MM.1S (cell line): Measurements from ENCODE around the gene SART3.

Experiments
- DNase-seq: peaks from one replicate; pipeline ENCODE4 v3.0.0-alpha.2; 2015
- H2AFZ ChIP-seq: fragments of 300-600 bp; sonication (generic); 2 replicates; pipeline ENCODE4 v1.6.0; 2016; ENCODE audit warnings: antibody characterized with exemption, low read length
- H3F3A ChIP-seq: fragments of 300-600 bp; sonication (generic); 2 replicates; pipeline ENCODE4 v1.6.1; 2016; ENCODE audit warnings: mild to moderate bottlenecking, antibody characterized with exemption, low read length, moderate library complexity, mixed read lengths; ENCODE audit not compliant: insufficient read depth
- H3K27ac ChIP-seq: fragments of 300-600 bp; sonication (generic); 2 replicates; pipeline ENCODE4 v1.5.1; 2016; ENCODE audit warnings: mild to moderate bottlenecking, low read length
- H3K27me3 ChIP-seq: fragments of 300-600 bp; sonication (generic); replicated peaks from 2 replicates; pipeline ENCODE4 v1.6.0; 2016; ENCODE audit warnings: low read length; ENCODE audit not compliant: insufficient read depth
- H3K36me3 ChIP-seq: fragments of 300-600 bp; sonication (generic); replicated peaks from 2 replicates; pipeline ENCODE4 v1.6.1; 2016; ENCODE audit warnings: mild to moderate bottlenecking, low read length, mixed read lengths; ENCODE audit not compliant: insufficient read depth
- H3K4me1 ChIP-seq: fragments of 300-600 bp; sonication (generic); 2 replicates; pipeline ENCODE4 v1.6.1; 2016; ENCODE audit warnings: low read length, mixed read lengths
- H3K4me2 ChIP-seq: fragments of 300-600 bp; sonication (generic); 2 replicates; pipeline ENCODE4 v1.6.0; 2016; ENCODE audit warnings: low read depth, low read length
- H3K4me3 ChIP-seq: fragments of 300-600 bp; sonication (generic); 2 replicates; pipeline ENCODE4 v1.5.1; 2016; ENCODE audit warnings: low read length, mixed read lengths
- H3K79me2 ChIP-seq: fragments of 300-600 bp; sonication (generic); 2 replicates; pipeline ENCODE4 v1.6.1; 2016; ENCODE audit warnings: mixed run types, low read length, mixed read lengths
- H3K9ac ChIP-seq: fragments of 300-600 bp; sonication (generic); 2 replicates; pipeline ENCODE4 v1.6.1; 2016; ENCODE audit warnings: low read length, mixed read lengths
- H3K9me2 ChIP-seq: fragments of 300-600 bp; sonication (generic); replicated peaks from 2 replicates; pipeline ENCODE4 v1.6.1; 2016; ENCODE audit warnings: mild to moderate bottlenecking, low read length, mixed read lengths; ENCODE audit not compliant: insufficient read depth
- H3K9me3 ChIP-seq: fragments of 300-600 bp; sonication (generic); replicated peaks from 2 replicates; pipeline ENCODE4 v1.6.1; 2016; ENCODE audit warnings: mild to moderate bottlenecking, low read length, mixed read lengths; ENCODE audit not compliant: insufficient read depth
- H4K20me1 ChIP-seq: fragments of 300-600 bp; sonication (generic); 2 replicates; pipeline ENCODE4 v1.6.1; 2016; ENCODE audit warnings: mild to moderate bottlenecking, low read length, moderate library complexity, mixed read lengths; ENCODE audit not compliant: insufficient read depth
- CTCF ChIP-seq: fragments of 300-600 bp; sonication (generic); IDR thresholded peaks from 2 replicates; pipeline ENCODE4 v1.5.1; 2016; ENCODE audit warnings: antibody characterized with exemption, low read length, mixed read lengths
- EZH2 ChIP-seq: fragments of 300-600 bp; sonication (generic); optimal IDR thresholded peaks from 2 replicates; pipeline ENCODE3; 2017; ENCODE audit warnings: low read depth, mild to moderate bottlenecking, antibody characterized with exemption, low read length, mixed read lengths
- EZH2phosphoT487 ChIP-seq: fragments of 300-600 bp; sonication (generic); IDR thresholded peaks from 2 replicates; pipeline ENCODE4 v1.6.1; 2018; ENCODE audit warnings: antibody characterized with exemption, low read length

SART3 gene

DNA sequence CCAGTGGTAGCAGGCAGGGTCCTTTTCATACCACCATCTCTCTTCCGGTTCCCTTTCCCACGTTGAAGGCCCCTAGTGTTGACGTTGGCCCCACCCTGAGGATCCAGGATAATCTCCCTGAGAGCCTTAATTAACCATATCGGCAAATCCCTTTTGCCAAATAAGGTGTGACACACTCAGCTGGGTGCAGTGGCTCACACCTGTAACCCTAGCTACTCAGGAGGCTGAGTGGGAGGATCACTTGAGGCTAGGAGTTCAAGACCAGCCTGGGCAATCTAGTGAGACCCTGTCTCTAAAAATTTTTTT lies 39.7 kb upstream of the SART3 start:
- Histone ChIP-seq H3K4me2 (no peak overlapping the region), H3K27me3 (no peaks in the 10 kb centered on the region), H3K9me3 (no peaks in the 10 kb centered on the region), H3K4me1 (no peaks in the 10 kb centered on the region), H3K4me3 (no peak overlapping the region), H3K9me2 (no peaks in the 10 kb centered on the region), H3K9ac (no peak overlapping the region), H2AFZ (no peak overlapping the region), H3K79me2 (no peaks in the 10 kb centered on the region), H3F3A (0 out of 2 replicates have a peak, but pooled peaks cover 4% of the 10 kb centered on the region), H3K27ac (no peak overlapping the region), H4K20me1 (no peaks in the 10 kb centered on the region), H3K36me3 (no peaks in the 10 kb centered on the region)
- TF ChIP-seq CTCF (no peak), EZH2phosphoT487 (no peak), EZH2 (no peak)
- no peak for DNase-seq

DNA sequence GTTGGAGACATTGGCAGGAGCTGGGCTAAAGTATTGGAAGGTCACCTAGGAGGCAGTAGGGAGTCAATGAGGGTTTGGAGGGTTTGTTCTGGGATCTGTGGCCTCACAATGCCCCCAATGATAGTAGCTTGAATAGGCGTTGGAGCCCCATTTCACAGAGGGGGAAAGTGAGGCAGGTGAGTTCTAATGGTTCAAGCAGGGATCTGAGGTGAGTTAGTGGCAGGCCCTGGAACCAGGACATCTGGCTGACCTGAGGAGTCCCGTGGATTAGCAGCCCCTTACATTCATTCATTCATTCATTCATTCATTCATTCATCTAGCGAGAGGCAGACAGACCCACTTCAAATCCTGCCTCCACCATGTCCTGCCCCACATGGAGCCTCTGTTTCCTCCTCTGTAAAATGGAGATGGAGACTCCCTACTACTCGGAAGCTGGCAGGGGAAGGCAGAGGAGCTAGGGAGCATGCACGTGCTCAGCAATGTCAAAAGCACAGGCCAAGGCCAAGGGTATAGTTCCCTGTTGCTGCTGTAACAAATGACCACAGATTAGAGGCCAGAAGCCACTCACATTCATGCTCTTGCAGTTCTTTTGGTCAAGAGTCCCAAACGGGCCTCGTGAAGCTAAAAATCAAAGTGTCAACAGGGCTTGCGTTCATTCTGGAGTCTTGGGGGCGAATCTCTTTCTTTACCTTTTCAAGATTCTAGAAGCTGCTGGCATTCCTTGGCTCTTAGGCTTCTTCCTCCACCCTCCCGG lies 39.2 kb upstream of the SART3 start:
- H3K79me2 ChIP-seq = no peaks in the 10 kb centered on the region
- DNase-seq = no peak

DNA sequence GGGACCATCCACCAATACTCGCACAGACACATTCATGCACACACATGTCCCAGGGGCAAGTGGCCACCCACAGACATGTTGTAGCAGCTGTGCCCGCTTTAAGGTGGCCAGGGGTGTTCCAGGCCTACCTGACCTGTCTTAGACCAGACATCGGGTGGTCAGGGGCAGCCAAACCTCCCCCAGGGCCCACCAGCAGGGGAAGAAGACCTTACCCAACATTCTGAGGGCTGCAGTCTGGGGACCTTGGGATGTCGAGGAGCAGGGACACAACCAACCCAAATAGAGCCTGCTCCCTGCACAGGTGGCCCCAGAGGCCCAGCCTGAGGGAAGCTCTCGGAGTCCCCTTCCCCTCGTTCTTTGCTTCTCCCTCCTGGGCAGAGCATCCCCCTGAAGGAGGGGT lies 38.6 kb upstream of the SART3 start:
- Histone ChIP-seq H3K4me3 (no peak overlapping the region), H3F3A (no peaks in the 10 kb centered on the region), H3K27me3 (no peaks in the 10 kb centered on the region), H3K27ac (no peak overlapping the region), H3K79me2 (no peaks in the 10 kb centered on the region), H3K36me3 (no peaks in the 10 kb centered on the region), H3K9me3 (no peaks in the 10 kb centered on the region), H4K20me1 (no peaks in the 10 kb centered on the region), H3K9me2 (no peaks in the 10 kb centered on the region), H2AFZ (no peak overlapping the region), H3K4me1 (no peaks in the 10 kb centered on the region), H3K9ac (no peak overlapping the region), H3K4me2 (no peak overlapping the region)
- TF ChIP-seq EZH2 = no peak
- no peak for TF ChIP-seq CTCF
- no peak for TF ChIP-seq EZH2phosphoT487
- no peak for DNase-seq

More for the DNA sequence above, 39.2 kb upstream of the SART3 start:
- Histone ChIP-seq H3K4me2 (no peak overlapping the region), H3K27me3 (no peaks in the 10 kb centered on the region), H3F3A (0 out of 2 replicates have a peak, but pooled peaks cover 4% of the 10 kb centered on the region), H3K36me3 (no peaks in the 10 kb centered on the region), H3K4me3 (no peak overlapping the region), H3K27ac (no peak overlapping the region), H2AFZ (no peak overlapping the region), H3K4me1 (no peaks in the 10 kb centered on the region), H4K20me1 (no peaks in the 10 kb centered on the region), H3K9me2 (no peaks in the 10 kb centered on the region), H3K9me3 (no peaks in the 10 kb centered on the region), H3K9ac (no peak overlapping the region)
- TF ChIP-seq EZH2phosphoT487 (no peak), CTCF (no peak), EZH2 (no peak)
